ENCODE results near the gene NFASC.

The NFASC gene

DNA sequence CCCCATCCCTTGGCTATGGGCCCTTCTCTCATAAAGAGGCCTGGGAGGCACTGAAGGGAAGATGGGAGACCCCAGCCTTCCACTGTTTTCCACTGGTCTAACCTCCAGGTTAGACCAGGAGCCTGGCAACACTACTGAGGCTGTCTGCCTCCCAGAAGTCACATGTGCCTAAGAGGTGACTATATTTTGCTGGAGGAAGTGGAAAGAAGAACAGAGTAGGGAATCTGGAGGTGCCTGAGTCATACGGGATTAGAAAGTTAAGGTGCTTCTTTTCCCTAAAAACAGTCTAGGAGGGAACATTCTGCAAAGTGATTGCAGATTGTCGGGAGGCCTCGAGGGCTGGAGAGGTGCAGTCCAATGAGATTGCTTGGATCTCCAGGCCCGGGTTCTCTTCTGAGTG, 4.6 kb downstream of the NFASC start:
- Histone ChIP-seq H3K4me1 (ENCODE audit: control insufficient read depth, insufficient read depth, low read length) (peaks cover 15% of the 10 kb centered on the region), H3K36me3 (ENCODE audit: control insufficient read depth, insufficient read depth, low read length) (no peaks in the 10 kb centered on the region), H3K9me3 (ENCODE audit: control insufficient read depth, insufficient read depth, low read length) (no peaks in the 10 kb centered on the region), H3K27me3 (ENCODE audit: control insufficient read depth, insufficient read depth, low read length) (no peaks in the 10 kb centered on the region), H3K9ac (ENCODE audit: low read depth, low read length) (no peak overlapping the region), H3K4me3 (ENCODE audit: low read depth, low read length) (no peak overlapping the region)

DNA sequence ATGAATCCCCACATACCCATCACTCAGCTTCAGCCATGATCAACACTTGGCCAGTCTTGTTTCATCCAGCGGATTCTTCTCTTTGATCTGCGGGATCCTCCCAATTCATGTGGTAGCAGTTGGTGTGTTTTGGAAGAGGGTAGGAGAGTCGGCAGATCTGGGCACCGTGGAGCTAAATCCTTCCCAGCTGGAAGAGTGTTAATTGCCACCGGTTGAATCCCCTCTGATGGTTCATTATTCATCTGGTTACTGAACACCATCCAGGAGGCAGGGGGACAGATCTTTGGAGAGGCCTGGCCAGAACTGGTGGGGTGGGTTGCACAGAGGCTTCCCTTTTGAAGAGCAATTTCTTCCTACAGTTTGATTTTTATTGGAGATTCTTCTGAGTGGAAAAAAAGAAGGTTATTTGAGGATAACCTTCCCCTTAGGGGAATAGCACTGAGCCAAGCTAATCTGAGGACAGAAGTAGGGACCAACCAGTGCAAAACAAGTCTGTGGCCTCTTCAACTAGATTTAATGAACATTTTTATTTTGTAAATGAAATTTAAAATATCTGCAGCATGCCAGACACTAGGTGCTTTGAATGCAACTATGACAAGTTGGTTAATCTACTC, 8.1 kb downstream of the NFASC start:
- Histone ChIP-seq H3K36me3 (ENCODE audit: control insufficient read depth, insufficient read depth, low read length) (no peaks in the 10 kb centered on the region), H3K4me1 (ENCODE audit: control insufficient read depth, insufficient read depth, low read length) (peaks cover 15% of the 10 kb centered on the region), H3K9me3 (ENCODE audit: control insufficient read depth, insufficient read depth, low read length) (no peaks in the 10 kb centered on the region), H3K4me3 (ENCODE audit: low read depth, low read length) (no peak overlapping the region), H3K27me3 (ENCODE audit: control insufficient read depth, insufficient read depth, low read length) (no peaks in the 10 kb centered on the region), H3K9ac (ENCODE audit: low read depth, low read length) (no peak overlapping the region)

DNA sequence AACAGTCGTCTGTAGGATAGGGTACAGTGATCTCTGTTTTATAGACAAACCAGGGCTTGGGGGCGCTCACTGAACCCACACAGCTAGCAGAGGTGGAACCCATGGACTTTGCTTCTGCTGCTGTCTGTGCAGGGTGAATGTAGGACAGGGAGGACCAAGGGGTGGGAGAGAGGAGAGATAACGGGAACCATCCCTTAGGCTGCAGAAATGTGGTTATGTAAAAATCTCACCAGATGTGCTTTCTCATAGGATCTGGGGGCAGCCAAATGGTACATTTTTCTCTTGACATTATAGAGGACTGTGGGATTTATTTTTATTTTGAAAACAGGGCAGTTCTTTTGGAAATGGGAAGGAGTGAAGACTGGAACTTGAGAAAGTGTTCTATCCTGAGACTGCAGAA, 8.7 kb downstream of the NFASC start:
- no peaks in the 10 kb centered on the region for H3K27me3 ChIP-seq (ENCODE audit: control insufficient read depth, insufficient read depth, low read length)
- no peak overlapping the region for H3K9ac ChIP-seq (ENCODE audit: low read depth, low read length)
- no peak overlapping the region for H3K4me3 ChIP-seq (ENCODE audit: low read depth, low read length)
- peaks cover 15% of the 10 kb centered on the region for H3K4me1 ChIP-seq (ENCODE audit: control insufficient read depth, insufficient read depth, low read length)
- H3K9me3 ChIP-seq (ENCODE audit: control insufficient read depth, insufficient read depth, low read length) = no peaks in the 10 kb centered on the region
- no peaks in the 10 kb centered on the region for H3K36me3 ChIP-seq (ENCODE audit: control insufficient read depth, insufficient read depth, low read length)

DNA sequence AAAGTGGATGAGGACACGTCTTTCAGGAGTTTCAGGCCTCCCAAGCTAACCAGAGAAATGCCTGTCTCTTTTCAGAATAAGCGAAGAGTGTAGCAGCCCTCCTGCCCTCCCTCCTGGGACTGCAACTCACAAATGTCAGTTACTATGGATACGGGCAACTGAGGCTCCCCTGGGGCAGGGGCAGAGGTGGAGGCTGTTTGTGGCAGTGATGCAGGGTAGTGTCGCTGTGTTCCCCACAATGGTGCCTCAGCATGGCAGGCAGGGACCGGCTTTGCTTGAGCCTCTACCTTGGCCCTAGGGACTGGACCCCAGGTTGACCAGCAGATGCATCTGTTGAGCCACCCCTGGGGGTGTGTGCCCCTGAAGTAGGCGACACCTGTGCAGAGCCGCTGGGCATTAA, 10.2 kb downstream of the NFASC start:
- Histone ChIP-seq H3K36me3 (ENCODE audit: control insufficient read depth, insufficient read depth, low read length) (no peaks in the 10 kb centered on the region), H3K9ac (ENCODE audit: low read depth, low read length) (no peak overlapping the region), H3K9me3 (ENCODE audit: control insufficient read depth, insufficient read depth, low read length) (no peaks in the 10 kb centered on the region), H3K4me3 (ENCODE audit: low read depth, low read length) (no peak overlapping the region), H3K4me1 (ENCODE audit: control insufficient read depth, insufficient read depth, low read length) (peaks cover 8% of the 10 kb centered on the region), H3K27me3 (ENCODE audit: control insufficient read depth, insufficient read depth, low read length) (no peaks in the 10 kb centered on the region)

DNA sequence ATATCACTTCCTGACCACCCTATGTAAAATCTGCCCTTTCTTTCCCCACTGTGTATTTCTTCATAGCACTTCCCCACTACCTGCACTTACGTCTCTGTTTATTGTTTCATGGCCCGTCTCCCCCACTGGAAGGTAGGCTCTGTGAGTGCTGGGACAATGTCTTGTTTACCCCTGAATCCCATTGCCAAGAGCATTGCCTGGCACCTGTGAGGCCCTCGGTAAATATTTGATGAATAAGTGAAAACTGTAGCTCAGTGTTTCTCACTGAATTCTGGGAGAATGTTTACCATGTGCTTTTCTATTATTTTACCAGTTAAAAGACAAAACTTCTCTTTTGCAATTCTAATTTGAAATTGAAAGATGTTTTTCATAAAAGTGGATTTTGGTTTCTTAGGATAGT, 11.8 kb downstream of the NFASC start:
- no peaks in the 10 kb centered on the region for H3K36me3 ChIP-seq (ENCODE audit: control insufficient read depth, insufficient read depth, low read length)
- no peaks in the 10 kb centered on the region for H3K27me3 ChIP-seq (ENCODE audit: control insufficient read depth, insufficient read depth, low read length)
- H3K9ac ChIP-seq (ENCODE audit: low read depth, low read length) = no peak overlapping the region
- H3K4me3 ChIP-seq (ENCODE audit: low read depth, low read length) = no peak overlapping the region
- peaks cover 8% of the 10 kb centered on the region for H3K4me1 ChIP-seq (ENCODE audit: control insufficient read depth, insufficient read depth, low read length)
- no peaks in the 10 kb centered on the region for H3K9me3 ChIP-seq (ENCODE audit: control insufficient read depth, insufficient read depth, low read length)

DNA sequence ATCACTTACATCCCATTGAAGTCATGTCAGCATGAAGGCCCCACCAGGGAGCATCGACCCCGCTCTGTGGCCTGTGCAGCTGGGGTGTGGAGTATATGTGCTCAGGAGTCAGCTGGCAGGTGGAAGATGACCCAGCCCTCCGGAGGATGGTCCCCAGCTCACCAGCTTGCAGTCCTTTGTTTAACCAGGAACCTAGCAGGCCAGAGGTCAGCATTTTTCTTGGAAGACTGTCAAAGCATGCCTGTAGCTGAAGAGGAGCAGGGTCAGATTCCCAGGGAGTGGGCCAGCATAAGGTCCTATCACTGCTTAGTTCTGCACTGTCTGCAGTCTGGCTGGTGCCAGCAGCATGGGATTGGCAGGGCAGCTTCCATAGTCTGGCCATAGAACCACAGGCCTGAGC, 12.7 kb downstream of the NFASC start:
- Histone ChIP-seq H3K9ac (ENCODE audit: low read depth, low read length) (no peak overlapping the region), H3K4me1 (ENCODE audit: control insufficient read depth, insufficient read depth, low read length) (no peaks in the 10 kb centered on the region), H3K27me3 (ENCODE audit: control insufficient read depth, insufficient read depth, low read length) (no peaks in the 10 kb centered on the region), H3K9me3 (ENCODE audit: control insufficient read depth, insufficient read depth, low read length) (no peaks in the 10 kb centered on the region), H3K4me3 (ENCODE audit: low read depth, low read length) (no peak overlapping the region), H3K36me3 (ENCODE audit: control insufficient read depth, insufficient read depth, low read length) (no peaks in the 10 kb centered on the region)

DNA sequence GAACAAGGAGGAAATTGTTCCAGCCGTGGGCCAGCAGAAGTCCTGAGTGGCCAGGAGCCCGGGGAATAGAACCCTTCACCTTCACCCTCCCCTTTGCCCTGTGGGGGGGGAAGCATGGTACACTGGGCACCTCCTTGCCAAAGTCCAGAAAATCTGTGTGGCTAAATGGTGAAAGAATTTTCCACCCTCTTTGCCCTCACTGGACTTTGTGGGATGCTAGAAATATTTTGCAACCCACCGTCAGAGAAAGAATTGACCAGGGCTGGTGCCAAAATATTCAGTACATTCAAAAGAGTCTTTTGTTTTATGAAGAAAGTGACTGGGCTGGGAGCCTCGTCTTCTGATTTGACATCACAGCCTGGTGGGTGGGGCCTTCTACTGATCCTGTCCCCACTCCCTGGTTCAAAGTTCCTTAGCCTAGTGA, 14.6 kb downstream of the NFASC start:
- no peak overlapping the region for H3K4me3 ChIP-seq (ENCODE audit: low read depth, low read length)
- no peak overlapping the region for H3K9ac ChIP-seq (ENCODE audit: low read depth, low read length)
- no peaks in the 10 kb centered on the region for H3K9me3 ChIP-seq (ENCODE audit: control insufficient read depth, insufficient read depth, low read length)
- H3K27me3 ChIP-seq (ENCODE audit: control insufficient read depth, insufficient read depth, low read length) = no peaks in the 10 kb centered on the region
- H3K4me1 ChIP-seq (ENCODE audit: control insufficient read depth, insufficient read depth, low read length) = no peaks in the 10 kb centered on the region
- no peaks in the 10 kb centered on the region for H3K36me3 ChIP-seq (ENCODE audit: control insufficient read depth, insufficient read depth, low read length)

DNA sequence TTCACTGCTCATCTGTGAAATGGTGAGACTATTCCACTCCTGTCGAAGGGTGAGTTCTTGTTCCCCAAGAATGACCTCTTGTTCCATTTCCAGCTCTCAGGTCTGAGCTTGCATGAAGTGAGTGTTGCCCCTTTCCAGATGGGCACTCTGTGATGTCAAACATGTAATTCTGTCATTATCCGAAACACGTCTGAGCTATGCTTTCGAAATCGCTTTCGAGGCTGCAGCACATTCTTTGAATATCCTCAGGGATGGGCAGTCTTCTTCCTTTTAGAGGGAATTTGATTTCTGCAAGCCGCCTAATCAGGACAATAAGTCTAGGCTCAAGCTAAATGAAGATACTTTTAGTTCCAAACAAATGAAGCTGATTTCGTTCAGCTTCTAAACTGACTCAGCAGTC, 15.1 kb downstream of the NFASC start:
- Histone ChIP-seq H3K4me1 (ENCODE audit: control insufficient read depth, insufficient read depth, low read length) (no peaks in the 10 kb centered on the region), H3K4me3 (ENCODE audit: low read depth, low read length) (no peak overlapping the region)

DNA sequence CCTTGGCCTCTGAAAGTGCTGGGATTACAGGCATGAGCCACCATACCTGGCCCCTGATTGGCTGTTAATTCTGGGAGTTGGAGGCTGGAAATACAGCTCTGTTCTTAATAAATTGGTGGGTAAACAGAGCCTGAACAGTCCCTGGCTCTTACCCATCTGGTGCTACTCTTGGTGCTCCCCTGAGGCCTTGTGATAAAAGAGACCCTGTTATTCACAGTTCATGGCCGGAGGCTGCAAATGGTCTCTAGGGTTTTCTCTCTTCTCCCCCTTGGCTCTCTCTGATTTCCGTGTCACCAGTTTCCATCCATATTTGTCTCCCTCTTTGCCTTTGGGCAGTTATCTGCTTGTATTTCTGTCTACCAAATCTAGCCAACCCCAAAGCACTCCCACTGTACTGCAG, 17.2 kb downstream of the NFASC start:
- Histone ChIP-seq H3K4me3 (ENCODE audit: low read depth, low read length) (no peak overlapping the region), H3K27me3 (ENCODE audit: control insufficient read depth, insufficient read depth, low read length) (no peaks in the 10 kb centered on the region), H3K9me3 (ENCODE audit: control insufficient read depth, insufficient read depth, low read length) (no peaks in the 10 kb centered on the region), H3K4me1 (ENCODE audit: control insufficient read depth, insufficient read depth, low read length) (no peaks in the 10 kb centered on the region), H3K36me3 (ENCODE audit: control insufficient read depth, insufficient read depth, low read length) (no peaks in the 10 kb centered on the region), H3K9ac (ENCODE audit: low read depth, low read length) (no peak overlapping the region)

More for the DNA sequence above, 15.1 kb downstream of the NFASC start:
- Histone ChIP-seq H3K9ac (ENCODE audit: low read depth, low read length) (no peak overlapping the region), H3K9me3 (ENCODE audit: control insufficient read depth, insufficient read depth, low read length) (no peaks in the 10 kb centered on the region), H3K36me3 (ENCODE audit: control insufficient read depth, insufficient read depth, low read length) (no peaks in the 10 kb centered on the region), H3K27me3 (ENCODE audit: control insufficient read depth, insufficient read depth, low read length) (no peaks in the 10 kb centered on the region)

DNA sequence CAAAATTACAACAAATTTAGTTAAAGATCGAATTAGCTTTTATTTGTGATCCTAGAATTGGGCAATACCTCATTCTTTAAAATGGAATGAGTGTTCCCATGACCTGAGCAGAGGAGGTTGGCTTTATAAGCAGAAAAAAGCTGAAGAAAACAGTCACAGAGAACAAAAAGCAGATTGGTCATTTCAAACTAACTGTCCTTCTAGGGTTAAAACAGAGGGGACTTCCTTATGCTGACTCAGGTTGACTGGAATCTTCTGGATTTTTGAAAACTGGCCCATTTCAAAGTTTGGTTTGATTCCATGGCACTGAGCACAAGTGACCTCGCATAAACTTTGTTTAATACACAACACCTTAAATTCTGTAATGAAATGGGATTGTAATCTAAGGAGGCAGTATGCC, 17.6 kb downstream of the NFASC start:
- Histone ChIP-seq H3K27me3 (ENCODE audit: control insufficient read depth, insufficient read depth, low read length) (no peaks in the 10 kb centered on the region), H3K9me3 (ENCODE audit: control insufficient read depth, insufficient read depth, low read length) (no peaks in the 10 kb centered on the region), H3K4me3 (ENCODE audit: low read depth, low read length) (no peak overlapping the region), H3K9ac (ENCODE audit: low read depth, low read length) (no peak overlapping the region), H3K4me1 (ENCODE audit: control insufficient read depth, insufficient read depth, low read length) (no peaks in the 10 kb centered on the region), H3K36me3 (ENCODE audit: control insufficient read depth, insufficient read depth, low read length) (no peaks in the 10 kb centered on the region)

DNA sequence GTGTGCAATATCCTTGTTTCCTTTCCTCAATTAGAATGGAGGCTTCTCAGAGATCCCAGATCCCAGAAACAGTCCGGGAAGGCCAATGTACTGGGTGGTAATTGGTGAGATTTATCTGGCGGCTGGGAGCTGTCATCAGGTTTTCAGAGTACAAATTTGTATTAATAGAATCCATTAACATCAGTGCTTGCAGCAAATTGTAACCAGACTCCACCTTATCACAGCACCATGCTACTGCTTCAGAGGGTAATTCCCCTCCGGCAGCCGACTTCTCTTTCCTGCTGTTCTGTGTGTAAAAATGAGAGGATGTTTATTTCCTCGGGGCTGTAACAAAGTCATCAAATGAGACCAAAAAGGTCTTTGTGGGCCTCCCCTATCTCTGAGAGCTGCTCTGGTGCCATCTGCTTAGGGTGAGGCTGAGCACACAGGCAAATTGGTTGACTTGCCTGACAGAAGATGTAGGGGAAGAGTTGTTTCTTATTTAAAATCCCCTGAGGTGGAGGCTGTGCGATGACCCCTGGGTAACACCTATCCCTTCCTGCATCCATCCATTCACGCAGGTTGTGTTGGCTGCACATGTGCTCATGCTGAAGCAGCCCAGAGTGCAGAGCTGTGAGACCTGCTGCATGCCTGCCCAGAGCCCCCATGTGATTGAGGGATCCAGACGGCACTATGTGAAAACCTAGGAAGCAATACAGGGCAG, 19.2 kb downstream of the NFASC start:
- H3K4me1 ChIP-seq (ENCODE audit: control insufficient read depth, insufficient read depth, low read length) = no peaks in the 10 kb centered on the region
- H3K4me3 ChIP-seq (ENCODE audit: low read depth, low read length) = no peak overlapping the region
- H3K27me3 ChIP-seq (ENCODE audit: control insufficient read depth, insufficient read depth, low read length) = no peaks in the 10 kb centered on the region
- no peak overlapping the region for H3K9ac ChIP-seq (ENCODE audit: low read depth, low read length)
- H3K9me3 ChIP-seq (ENCODE audit: control insufficient read depth, insufficient read depth, low read length) = no peaks in the 10 kb centered on the region
- no peaks in the 10 kb centered on the region for H3K36me3 ChIP-seq (ENCODE audit: control insufficient read depth, insufficient read depth, low read length)

DNA sequence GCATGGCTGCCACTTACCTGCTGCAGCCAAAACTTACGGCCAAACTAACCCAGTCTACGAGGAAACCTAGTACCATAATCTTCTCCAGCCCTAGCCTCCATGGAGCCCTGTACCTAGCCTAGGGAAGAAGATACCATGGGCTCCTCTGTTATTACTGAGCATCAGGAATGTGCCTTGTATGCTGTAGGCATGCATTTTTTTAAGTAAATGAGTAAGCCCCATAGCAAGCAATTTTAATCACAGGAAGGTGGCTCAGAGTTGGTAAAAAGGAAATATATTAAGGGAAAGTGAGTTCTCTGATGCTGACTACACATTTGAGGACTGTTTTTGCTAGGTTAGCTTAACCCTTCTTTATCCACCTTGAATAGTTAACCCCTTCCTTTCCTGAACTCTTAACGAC, 21.2 kb downstream of the NFASC start:
- H3K27me3 ChIP-seq (ENCODE audit: control insufficient read depth, insufficient read depth, low read length) = no peaks in the 10 kb centered on the region

More for the DNA sequence above, 21.2 kb downstream of the NFASC start:
- H3K9ac ChIP-seq (ENCODE audit: low read depth, low read length) = no peak overlapping the region
- H3K36me3 ChIP-seq (ENCODE audit: control insufficient read depth, insufficient read depth, low read length) = no peaks in the 10 kb centered on the region
- H3K4me1 ChIP-seq (ENCODE audit: control insufficient read depth, insufficient read depth, low read length) = peaks cover 5% of the 10 kb centered on the region
- H3K9me3 ChIP-seq (ENCODE audit: control insufficient read depth, insufficient read depth, low read length) = no peaks in the 10 kb centered on the region
- no peak overlapping the region for H3K4me3 ChIP-seq (ENCODE audit: low read depth, low read length)

Measured in iPS-15b (cell line).